ENCODE data around the gene WDR37. TPM values are rescaled to one million over a fixed set of nuclear protein-coding genes. Genes with fewer than 3 reads are reported as not detected.

WDR37 gene
- total RNA-seq, 1 donor from 2014 or later: 28.0 TPM

GRCh38 chr10:1169186-1169885 lies 113.2 kb downstream of the WDR37 start:
- intact Hi-C loops (cut with DNase I): no loop called here
- ATAC-seq (ENCODE audit: poor library complexity) (no peak), DNase-seq (no peak)

- intact Hi-C loops (cut with DNase I): no loop called here
These were observed 114.0 kb downstream of the WDR37 start for GRCh38 chr10:1169981-1170866.

GRCh38 chr10:1170867-1171180 lies 114.6 kb downstream of the WDR37 start:
- intact Hi-C loops (cut with DNase I): no loop called here
- ATAC-seq (ENCODE audit: poor library complexity): no peak
- DNase-seq: no peak

More at GRCh38 chr10:1169981-1170866, 114.0 kb downstream of the WDR37 start:
- ATAC-seq (ENCODE audit: poor library complexity) (no peak), DNase-seq (no peak)

- DNase-seq (no peak), ATAC-seq (ENCODE audit: poor library complexity) (no peak)
- intact Hi-C loops (cut with DNase I): no loop called here
These were observed 115.0 kb downstream of the WDR37 start for GRCh38 chr10:1171182-1171581.

- DNase-seq: no peak
- intact Hi-C loops (cut with DNase I): no loop called here
These were observed 115.4 kb downstream of the WDR37 start for GRCh38 chr10:1171586-1171985.

GRCh38 chr10:1172256-1172984 lies 116.2 kb downstream of the WDR37 start:
- intact Hi-C loops (cut with DNase I): no loop called here
- ATAC-seq (ENCODE audit: poor library complexity) (no peak), DNase-seq (no peak)

More at GRCh38 chr10:1171586-1171985, 115.4 kb downstream of the WDR37 start:
- no peak for ATAC-seq (ENCODE audit: poor library complexity)

GRCh38 chr10:1173091-1173490 lies 116.9 kb downstream of the WDR37 start:
- intact Hi-C loops (cut with DNase I): no loop called here
- no peak for ATAC-seq (ENCODE audit: poor library complexity)
- no peak for DNase-seq

GRCh38 chr10:1174022-1174421 lies 117.8 kb downstream of the WDR37 start:
- ATAC-seq (ENCODE audit: poor library complexity): no peak
- DNase-seq: no peak
- intact Hi-C loops (cut with DNase I): no loop called here

GRCh38 chr10:1175956-1176565 lies 119.9 kb downstream of the WDR37 start:
- ATAC-seq (ENCODE audit: poor library complexity) (no peak), DNase-seq (no peak)
- intact Hi-C loops (cut with DNase I): no loop called here

- DNase-seq (no peak), ATAC-seq (ENCODE audit: poor library complexity) (no peak)
- intact Hi-C loops (cut with DNase I): no loop called here
These were observed 121.8 kb downstream of the WDR37 start for GRCh38 chr10:1177936-1178335.

GRCh38 chr10:1178506-1178905 lies 122.3 kb downstream of the WDR37 start:
- no peak for ATAC-seq (ENCODE audit: poor library complexity)
- intact Hi-C loops (cut with DNase I): no loop called here
- no peak for DNase-seq

- intact Hi-C loops (cut with DNase I): no loop called here
- DNase-seq (no peak), ATAC-seq (ENCODE audit: poor library complexity) (no peak)
These were observed 123.3 kb downstream of the WDR37 start for GRCh38 chr10:1179346-1180070.

- intact Hi-C loops (cut with DNase I): no loop called here
- no peak for DNase-seq
- no peak for ATAC-seq (ENCODE audit: poor library complexity)
These were observed 124.0 kb downstream of the WDR37 start for GRCh38 chr10:1180071-1180730.

GRCh38 chr10:1180836-1181235 lies 124.7 kb downstream of the WDR37 start:
- DNase-seq: no peak
- intact Hi-C loops (cut with DNase I): no loop called here
- no peak for ATAC-seq (ENCODE audit: poor library complexity)
